ENCODE results near the gene NEGR1. TPM values are rescaled to one million over a fixed set of nuclear protein-coding genes. Genes with fewer than 3 reads are reported as not detected.

The NEGR1 gene
- total RNA-seq, 1 experiment from 2014 or later, result 0.05 TPM

DNA sequence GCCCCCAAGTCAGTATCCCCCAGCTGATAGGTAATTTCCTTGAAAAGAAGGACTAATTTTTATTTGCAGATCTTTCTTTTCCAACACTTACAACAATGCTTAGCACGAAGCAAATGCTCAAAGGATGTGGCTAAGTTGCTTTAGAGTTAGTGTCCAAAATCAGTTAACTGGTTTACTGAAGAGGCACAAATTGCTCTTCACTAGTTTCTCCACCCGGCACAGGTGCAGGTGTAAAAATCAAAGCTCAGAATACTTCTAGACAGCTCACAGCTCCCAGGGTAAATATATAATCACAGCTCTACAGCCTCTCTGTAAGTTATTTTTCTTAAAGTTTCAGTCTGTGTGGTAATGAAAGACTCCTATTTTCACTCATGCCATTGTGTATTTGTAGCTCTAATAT lies 361.8 kb downstream of the NEGR1 start:
- ChIA-PET POLR2A (no interaction called here), CTCF (no interaction called here), RAD21 (ENCODE audit: low non-redundant PET in 1 of 2, low total read pairs in 2 of 2, uncharacterized antibody in 2 of 2, unreplicated experiment in 2 of 2) (no interaction called here)
- no peak for ATAC-seq
- Histone ChIP-seq H4K20me1 (ENCODE audit: insufficient read depth) (no peaks in the 10 kb centered on the region), H3K9me3 (ENCODE audit: control insufficient read depth in 1 of 2, insufficient read depth in 1 of 2, low read depth in 1 of 2, low read length in 2 of 2) (peaks cover 6 to 15% of the 10 kb centered on the region in 2 experiments; a peak in 2 of 4 replicates), H3K9me2 (ENCODE audit: insufficient read depth) (no peaks in the 10 kb centered on the region), H3K9ac (ENCODE audit: low read length) (no peak overlapping the region), H3K4me1 (ENCODE audit: control insufficient read depth in 1 of 2, insufficient read depth in 2 of 2, low read length in 2 of 2) (no peaks in the 10 kb centered on the region), H3K79me2 (ENCODE audit: insufficient read depth, low read length) (no peaks in the 10 kb centered on the region), H3K36me3 (ENCODE audit: control insufficient read depth in 1 of 2, insufficient read depth in 2 of 2, low read length in 2 of 2) (no peaks in the 10 kb centered on the region), H2AFZ (ENCODE audit: low read depth, low read length, poor library complexity, severe bottlenecking) (no peak overlapping the region), H3K27me3 (ENCODE audit: insufficient read depth, low read length) (no peaks in the 10 kb centered on the region), H3K4me2 (ENCODE audit: low read length) (no peak overlapping the region), H3K4me3 (replicated peaks in 1 of 2; ENCODE audit: low read depth in 1 of 2, low read length in 2 of 2) (no peak overlapping the region), H3K27ac (ENCODE audit: low read depth, low read length) (no peak overlapping the region)
- DNase-seq (ENCODE audit: low read depth, low spot score), result no peak
- BruUV-seq (replicated peaks), result no TSS peak
- TF ChIP-seq, protein P1, sequence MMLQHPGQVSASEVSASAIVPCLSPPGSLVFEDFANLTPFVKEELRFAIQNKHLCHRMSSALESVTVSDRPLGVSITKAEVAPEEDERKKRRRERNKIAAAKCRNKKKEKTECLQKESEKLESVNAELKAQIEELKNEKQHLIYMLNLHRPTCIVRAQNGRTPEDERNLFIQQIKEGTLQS (IDR thresholded peaks at IDR 0.05), result no peak
- TF ChIP-seq ZNF274 (IDR thresholded peaks at IDR 0.05; ENCODE audit: low read depth, low read length) (no peak), JUND (IDR thresholded peaks at IDR 0.05) (no peak), TCF7L2 (IDR thresholded peaks at IDR 0.05; ENCODE audit: borderline replicate concordance, extremely low read depth, insufficient read depth, insufficient read length) (no peak), SP1 (IDR thresholded peaks at IDR 0.05; ENCODE audit: low read depth) (no peak)
- intact Hi-C loops (cut with micrococcal nuclease), result no loop called here

GRCh38 chr1:71919811-71920509 lies 362.4 kb downstream of the NEGR1 start:
- ChIA-PET POLR2A (no interaction called here), RAD21 (ENCODE audit: low non-redundant PET in 1 of 2, low total read pairs in 2 of 2, uncharacterized antibody in 2 of 2, unreplicated experiment in 2 of 2) (no interaction called here), CTCF (no interaction called here)
- no peaks in the 10 kb centered on the region for H3K27me3 ChIP-seq (ENCODE audit: insufficient read depth, low read length)
- H3K4me3 ChIP-seq (replicated peaks in 1 of 2; ENCODE audit: low read depth in 1 of 2, low read length in 2 of 2), result no peak overlapping the region
- no peak overlapping the region for H3K27ac ChIP-seq (ENCODE audit: low read depth, low read length)
- no peak for TF ChIP-seq SIN3A (IDR thresholded peaks at IDR 0.05; ENCODE audit: low read depth)
- DNase-seq (ENCODE audit: low read depth, low spot score) (no peak), ATAC-seq (no peak)
- no peaks in the 10 kb centered on the region for H3K9me2 ChIP-seq (ENCODE audit: insufficient read depth)
- intact Hi-C loops (cut with micrococcal nuclease), result no loop called here
- no peaks in the 10 kb centered on the region for H3K36me3 ChIP-seq (ENCODE audit: control insufficient read depth in 1 of 2, insufficient read depth in 2 of 2, low read length in 2 of 2)
- no peak overlapping the region for H2AFZ ChIP-seq (ENCODE audit: low read depth, low read length, poor library complexity, severe bottlenecking)
- H3K79me2 ChIP-seq (ENCODE audit: insufficient read depth, low read length), result no peaks in the 10 kb centered on the region
- H4K20me1 ChIP-seq (ENCODE audit: insufficient read depth), result no peaks in the 10 kb centered on the region
- BruUV-seq (replicated peaks), result no TSS peak
- H3K9ac ChIP-seq (ENCODE audit: low read length), result no peak overlapping the region
- H3K9me3 ChIP-seq (ENCODE audit: control insufficient read depth in 1 of 2, insufficient read depth in 1 of 2, low read depth in 1 of 2, low read length in 2 of 2), result peaks cover 6 to 12% of the 10 kb centered on the region in 2 experiments; a peak in 2 of 4 replicates
- no peak overlapping the region for H3K4me2 ChIP-seq (ENCODE audit: low read length)
- no peaks in the 10 kb centered on the region for H3K4me1 ChIP-seq (ENCODE audit: control insufficient read depth in 1 of 2, insufficient read depth in 2 of 2, low read length in 2 of 2)
